ENCODE data around the gene DENND1B. TPM values are rescaled to one million over a fixed set of nuclear protein-coding genes. Genes with fewer than 3 reads are reported as not detected.

DENND1B gene
- total RNA-seq, 1 donor from 2014 or later: 7.5 TPM

DNA sequence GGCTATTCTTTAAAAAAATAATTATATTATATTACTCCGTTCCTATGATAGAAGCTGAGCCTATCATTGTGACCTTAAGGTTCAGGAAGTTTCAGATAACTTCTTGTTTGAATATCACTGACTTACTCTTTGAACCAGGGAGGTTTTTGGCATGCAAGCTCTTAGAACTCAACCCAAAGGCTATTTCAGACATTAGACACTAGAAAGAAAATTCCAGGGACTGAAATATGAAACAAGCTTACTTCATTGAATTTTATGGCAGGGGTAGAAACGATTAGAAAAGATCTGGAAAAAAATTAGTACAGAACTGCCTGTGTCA is 159.6 kb downstream of the DENND1B start:
- DNase-seq (ENCODE audit: low read depth): no peak
- TF ChIP-seq, protein P1, sequence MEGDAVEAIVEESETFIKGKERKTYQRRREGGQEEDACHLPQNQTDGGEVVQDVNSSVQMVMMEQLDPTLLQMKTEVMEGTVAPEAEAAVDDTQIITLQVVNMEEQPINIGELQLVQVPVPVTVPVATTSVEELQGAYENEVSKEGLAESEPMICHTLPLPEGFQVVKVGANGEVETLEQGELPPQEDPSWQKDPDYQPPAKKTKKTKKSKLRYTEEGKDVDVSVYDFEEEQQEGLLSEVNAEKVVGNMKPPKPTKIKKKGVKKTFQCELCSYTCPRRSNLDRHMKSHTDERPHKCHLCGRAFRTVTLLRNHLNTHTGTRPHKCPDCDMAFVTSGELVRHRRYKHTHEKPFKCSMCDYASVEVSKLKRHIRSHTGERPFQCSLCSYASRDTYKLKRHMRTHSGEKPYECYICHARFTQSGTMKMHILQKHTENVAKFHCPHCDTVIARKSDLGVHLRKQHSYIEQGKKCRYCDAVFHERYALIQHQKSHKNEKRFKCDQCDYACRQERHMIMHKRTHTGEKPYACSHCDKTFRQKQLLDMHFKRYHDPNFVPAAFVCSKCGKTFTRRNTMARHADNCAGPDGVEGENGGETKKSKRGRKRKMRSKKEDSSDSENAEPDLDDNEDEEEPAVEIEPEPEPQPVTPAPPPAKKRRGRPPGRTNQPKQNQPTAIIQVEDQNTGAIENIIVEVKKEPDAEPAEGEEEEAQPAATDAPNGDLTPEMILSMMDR (IDR thresholded peaks at IDR 0.05; ENCODE audit: insufficient read depth, low read length, poor library complexity, severe bottlenecking): no peak
- H3K27me3 ChIP-seq (ENCODE audit: control insufficient read depth, insufficient read depth, low read length): no peaks in the 10 kb centered on the region
- no peak overlapping the region for H3K4me3 ChIP-seq (ENCODE audit: low read depth, low read length)
- H3K36me3 ChIP-seq (ENCODE audit: control insufficient read depth, insufficient read depth, low read length): no peaks in the 10 kb centered on the region

DNA sequence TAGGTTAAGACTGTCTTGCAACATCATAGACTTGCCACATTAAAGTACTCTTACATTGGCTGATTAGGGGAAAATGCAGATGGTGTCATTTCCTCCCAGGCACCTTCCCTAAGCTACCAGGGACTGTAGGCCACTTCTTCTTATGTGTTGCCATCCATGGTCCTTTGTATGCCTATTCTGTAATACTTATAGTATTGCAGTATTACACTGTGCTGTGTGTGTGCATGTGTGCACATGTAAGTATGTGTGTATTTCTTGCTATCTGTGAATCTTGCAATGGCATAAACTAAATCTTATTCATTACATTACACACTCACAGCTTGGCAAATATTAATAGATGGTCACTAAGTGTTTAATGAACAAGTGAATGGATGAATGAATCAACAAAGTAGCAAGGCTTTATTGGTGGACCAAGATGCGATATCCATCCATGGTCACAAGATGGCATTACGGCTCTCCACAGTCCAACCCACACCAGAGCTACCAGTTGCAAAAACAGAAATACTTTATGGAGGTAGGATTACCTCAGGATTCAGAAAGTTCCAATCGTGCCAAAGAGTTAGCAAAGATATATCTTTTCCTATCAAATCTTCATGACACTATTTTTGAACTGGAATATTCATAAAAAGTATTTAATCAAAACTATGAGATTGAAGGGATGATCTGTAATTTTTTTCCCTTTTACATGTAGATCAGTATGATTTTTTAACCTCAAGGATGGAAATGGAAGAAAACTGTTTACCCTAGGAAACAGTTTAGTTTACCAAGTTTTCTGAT is 160.2 kb downstream of the DENND1B start:
- DNase-seq (ENCODE audit: low read depth): no peak
- Histone ChIP-seq H3K27me3 (ENCODE audit: control insufficient read depth, insufficient read depth, low read length) (no peaks in the 10 kb centered on the region), H3K36me3 (ENCODE audit: control insufficient read depth, insufficient read depth, low read length) (no peaks in the 10 kb centered on the region), H3K4me3 (ENCODE audit: low read depth, low read length) (no peak overlapping the region)
- TF ChIP-seq, protein P1 (IDR thresholded peaks at IDR 0.05; ENCODE audit: insufficient read depth, low read length, poor library complexity, severe bottlenecking): peak; percentile 71

GRCh38 chr1:197606168-197606845 is 169.0 kb downstream of the DENND1B start:
- Histone ChIP-seq H3K27me3 (ENCODE audit: control insufficient read depth, insufficient read depth, low read length) (no peaks in the 10 kb centered on the region), H3K36me3 (ENCODE audit: control insufficient read depth, insufficient read depth, low read length) (no peaks in the 10 kb centered on the region)
- TF ChIP-seq, protein P1 (IDR thresholded peaks at IDR 0.05; ENCODE audit: insufficient read depth, low read length, poor library complexity, severe bottlenecking): no peak

DNA sequence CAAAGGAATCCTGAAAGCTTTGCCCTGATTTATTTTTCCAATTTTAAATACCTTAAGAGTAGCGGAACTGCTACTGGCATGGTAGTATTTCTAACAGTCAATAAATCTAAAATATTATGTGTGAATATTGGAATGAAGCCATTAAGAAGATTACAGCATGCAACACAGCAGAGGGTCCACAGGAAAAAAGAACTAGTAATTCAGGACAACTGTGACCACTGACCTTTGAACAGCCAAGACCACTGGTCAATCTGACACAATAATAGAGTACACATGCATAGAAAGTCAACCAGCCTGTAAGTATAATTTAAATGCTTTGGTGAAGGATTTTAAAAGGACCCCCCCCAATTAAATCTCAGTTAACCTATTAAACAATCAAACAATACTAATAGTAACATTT is 171.0 kb downstream of the DENND1B start:
- Histone ChIP-seq H3K36me3 (ENCODE audit: control insufficient read depth, insufficient read depth, low read length) (no peaks in the 10 kb centered on the region), H3K27me3 (ENCODE audit: control insufficient read depth, insufficient read depth, low read length) (no peaks in the 10 kb centered on the region), H3K4me3 (ENCODE audit: low read depth, low read length) (no peak overlapping the region)
- TF ChIP-seq, protein P1 (IDR thresholded peaks at IDR 0.05; ENCODE audit: insufficient read depth, low read length, poor library complexity, severe bottlenecking): no peak
- DNase-seq (ENCODE audit: low read depth): no peak

More at GRCh38 chr1:197606168-197606845, 169.0 kb downstream of the DENND1B start:
- DNase-seq (ENCODE audit: low read depth): no peak
- H3K4me3 ChIP-seq (ENCODE audit: low read depth, low read length): no peak overlapping the region

- TF ChIP-seq, protein P1 (IDR thresholded peaks at IDR 0.05; ENCODE audit: insufficient read depth, low read length, poor library complexity, severe bottlenecking): no peak
Observed at GRCh38 chr1:197600751-197601150, 174.5 kb downstream of the DENND1B start.

More at GRCh38 chr1:197600751-197601150, 174.5 kb downstream of the DENND1B start:
- Histone ChIP-seq H3K36me3 (ENCODE audit: control insufficient read depth, insufficient read depth, low read length) (no peaks in the 10 kb centered on the region), H3K4me3 (ENCODE audit: low read depth, low read length) (no peak overlapping the region), H3K27me3 (ENCODE audit: control insufficient read depth, insufficient read depth, low read length) (no peaks in the 10 kb centered on the region)
- no peak for DNase-seq (ENCODE audit: low read depth)
